Fibroblast of lung (primary cell): Measurements from ENCODE around the gene MAST2.

ENCODE experiments used
- EZH2 ChIP-seq: IDR thresholded peaks from 2 replicates; pipeline ENCODE4 v1.5.1; 2012; ENCODE audit warnings: low read length, control low read depth, mild to moderate bottlenecking; ENCODE audit errors: missing control alignments
- TF ChIP-seq, protein P1 (sequence below), 2 donors: IDR thresholded peaks in 1 of 2; conservative IDR thresholded peaks in 1 of 2; 1 replicate in 1 of 2; 2 replicates in 1 of 2; pipeline ENCODE4 v1.5.1; 2011 to 2012; ENCODE audit warnings: low read length in 2 of 2, control low read depth in 1 of 2, inconsistent platforms in 1 of 2, low read depth in 1 of 2, mild to moderate bottlenecking in 1 of 2

DNA sequence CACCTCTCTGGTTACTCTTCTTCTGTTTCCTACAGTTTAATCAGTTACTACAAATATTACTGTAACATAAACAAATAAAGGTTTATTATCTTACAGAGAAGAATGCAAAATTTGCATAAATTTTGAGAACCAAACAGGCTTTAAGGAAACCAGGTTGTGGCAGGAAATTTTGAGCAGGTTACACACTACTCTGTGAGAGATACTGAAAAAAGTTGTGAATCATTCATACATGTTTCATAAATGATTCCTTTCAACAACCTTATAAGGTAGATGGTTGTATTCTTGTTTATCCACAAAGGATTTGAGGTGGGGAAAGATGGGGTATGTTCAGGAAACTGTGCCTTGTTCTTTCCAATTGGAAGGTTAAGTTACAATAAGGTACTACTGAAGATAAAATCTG, 58.6 kb downstream of the MAST2 start:
- TF ChIP-seq, protein P1, sequence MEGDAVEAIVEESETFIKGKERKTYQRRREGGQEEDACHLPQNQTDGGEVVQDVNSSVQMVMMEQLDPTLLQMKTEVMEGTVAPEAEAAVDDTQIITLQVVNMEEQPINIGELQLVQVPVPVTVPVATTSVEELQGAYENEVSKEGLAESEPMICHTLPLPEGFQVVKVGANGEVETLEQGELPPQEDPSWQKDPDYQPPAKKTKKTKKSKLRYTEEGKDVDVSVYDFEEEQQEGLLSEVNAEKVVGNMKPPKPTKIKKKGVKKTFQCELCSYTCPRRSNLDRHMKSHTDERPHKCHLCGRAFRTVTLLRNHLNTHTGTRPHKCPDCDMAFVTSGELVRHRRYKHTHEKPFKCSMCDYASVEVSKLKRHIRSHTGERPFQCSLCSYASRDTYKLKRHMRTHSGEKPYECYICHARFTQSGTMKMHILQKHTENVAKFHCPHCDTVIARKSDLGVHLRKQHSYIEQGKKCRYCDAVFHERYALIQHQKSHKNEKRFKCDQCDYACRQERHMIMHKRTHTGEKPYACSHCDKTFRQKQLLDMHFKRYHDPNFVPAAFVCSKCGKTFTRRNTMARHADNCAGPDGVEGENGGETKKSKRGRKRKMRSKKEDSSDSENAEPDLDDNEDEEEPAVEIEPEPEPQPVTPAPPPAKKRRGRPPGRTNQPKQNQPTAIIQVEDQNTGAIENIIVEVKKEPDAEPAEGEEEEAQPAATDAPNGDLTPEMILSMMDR (conservative IDR thresholded peaks at IDR 0.05 in 1 of 2, IDR thresholded peaks at IDR 0.05 in 1 of 2; ENCODE audit: low read depth in 1 of 2, low read length in 2 of 2) = no peak
- TF ChIP-seq EZH2 = no peak
